ENCODE data around the gene LRRC49.

LRRC49 gene

DNA sequence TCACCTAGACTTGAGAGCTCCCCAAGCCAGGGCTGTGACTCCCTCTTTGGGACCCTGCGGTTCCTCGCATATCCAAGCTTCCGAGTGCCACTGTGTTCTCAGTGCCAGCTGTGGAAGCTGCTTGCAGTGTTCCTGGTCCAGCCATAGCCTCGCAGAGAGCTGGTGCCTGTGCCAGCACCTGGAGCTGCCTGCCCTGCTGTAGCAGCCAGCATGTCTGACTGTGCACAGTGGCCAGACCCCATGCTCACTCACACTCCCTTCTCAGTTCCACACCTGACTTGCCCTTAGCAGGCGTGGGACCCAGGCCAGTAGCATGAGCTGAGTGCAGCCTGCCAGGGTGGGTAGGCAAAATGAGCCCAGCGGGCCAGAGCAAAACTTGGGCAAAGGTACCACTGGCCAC, 25.3 kb downstream of the LRRC49 start:
- no peak for TF ChIP-seq CTCF (IDR thresholded peaks at IDR 0.05; ENCODE audit: low read depth, low read length, poor library complexity, severe bottlenecking)
- no peak for TF ChIP-seq EZH2phosphoT487 (IDR thresholded peaks at IDR 0.05; ENCODE audit: borderline replicate concordance, low read length)
- no peak overlapping the region for H3K27ac ChIP-seq (ENCODE audit: low read depth, low read length)
- peaks cover 2% of the 10 kb centered on the region; the same call in 1 of the 2 replicates for H3K27me3 ChIP-seq (ENCODE audit: control insufficient read depth, low read length)
- no peak overlapping the region for H3K4me3 ChIP-seq (ENCODE audit: low read length)
- H3K9me2 ChIP-seq (replicated peaks; ENCODE audit: control insufficient read depth, low read length), result no peaks in the 10 kb centered on the region
- no peak overlapping the region for H3K4me2 ChIP-seq (ENCODE audit: low read length)
- no peaks in the 10 kb centered on the region for H3K4me1 ChIP-seq (ENCODE audit: control insufficient read depth, low read length)
- no peaks in the 10 kb centered on the region for H3F3A ChIP-seq (ENCODE audit: control insufficient read depth, insufficient read depth)
- peaks cover 3% of the 10 kb centered on the region; the same call in 1 of the 2 replicates for H3K9me3 ChIP-seq (ENCODE audit: control insufficient read depth, insufficient read depth, low read length)
- H4K20me1 ChIP-seq (ENCODE audit: control insufficient read depth, insufficient read depth, low read depth, low read length), result no peaks in the 10 kb centered on the region
- no peaks in the 10 kb centered on the region for H3K36me3 ChIP-seq (ENCODE audit: control insufficient read depth, low read length)
- H3K79me2 ChIP-seq (ENCODE audit: control insufficient read depth, low read length), result no peaks in the 10 kb centered on the region

GRCh38 chr15:70920981-70921696, 28.5 kb downstream of the LRRC49 start:
- Histone ChIP-seq H3K9me3 (ENCODE audit: control insufficient read depth, insufficient read depth, low read length) (peaks cover 3% of the 10 kb centered on the region; the same call in 1 of the 2 replicates), H3K4me1 (ENCODE audit: control insufficient read depth, low read length) (no peaks in the 10 kb centered on the region), H3F3A (ENCODE audit: control insufficient read depth, insufficient read depth) (no peaks in the 10 kb centered on the region), H3K36me3 (ENCODE audit: control insufficient read depth, low read length) (no peaks in the 10 kb centered on the region), H3K9me2 (replicated peaks; ENCODE audit: control insufficient read depth, low read length) (no peaks in the 10 kb centered on the region), H3K4me2 (ENCODE audit: low read length) (no peak overlapping the region), H3K4me3 (ENCODE audit: low read length) (no peak overlapping the region), H4K20me1 (ENCODE audit: control insufficient read depth, insufficient read depth, low read depth, low read length) (no peaks in the 10 kb centered on the region), H3K27me3 (ENCODE audit: control insufficient read depth, low read length) (peaks cover 2% of the 10 kb centered on the region), H3K27ac (ENCODE audit: low read depth, low read length) (no peak overlapping the region), H3K79me2 (ENCODE audit: control insufficient read depth, low read length) (no peaks in the 10 kb centered on the region)
- no peak for TF ChIP-seq CTCF (IDR thresholded peaks at IDR 0.05; ENCODE audit: low read depth, low read length, poor library complexity, severe bottlenecking)
- no peak for TF ChIP-seq EZH2phosphoT487 (IDR thresholded peaks at IDR 0.05; ENCODE audit: borderline replicate concordance, low read length)

DNA sequence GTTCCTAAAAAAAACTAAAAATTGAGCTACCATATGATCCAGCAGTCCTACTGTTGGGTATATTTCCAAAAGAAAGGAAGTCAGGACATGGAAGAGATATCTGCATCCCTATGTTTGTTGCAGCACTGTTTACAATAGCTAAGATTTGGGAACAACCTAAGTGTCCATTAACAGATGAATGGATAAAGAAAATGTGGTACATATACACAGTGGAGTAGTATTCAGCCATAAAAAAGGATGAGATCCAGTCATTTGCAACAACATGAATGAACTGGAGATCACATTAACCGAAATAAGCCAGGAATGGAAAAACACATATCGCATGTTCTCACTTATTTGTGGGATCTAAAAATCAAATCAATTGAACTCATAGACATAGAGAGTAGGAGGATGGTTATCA, 29.5 kb downstream of the LRRC49 start:
- Histone ChIP-seq H3K9me3 (ENCODE audit: control insufficient read depth, insufficient read depth, low read length) (peaks cover 3% of the 10 kb centered on the region; the same call in 1 of the 2 replicates), H3K4me3 (ENCODE audit: low read length) (no peak overlapping the region), H3K27me3 (ENCODE audit: control insufficient read depth, low read length) (peaks cover 2% of the 10 kb centered on the region), H3F3A (ENCODE audit: control insufficient read depth, insufficient read depth) (no peaks in the 10 kb centered on the region), H3K36me3 (ENCODE audit: control insufficient read depth, low read length) (no peaks in the 10 kb centered on the region), H4K20me1 (ENCODE audit: control insufficient read depth, insufficient read depth, low read depth, low read length) (no peaks in the 10 kb centered on the region), H3K79me2 (ENCODE audit: control insufficient read depth, low read length) (no peaks in the 10 kb centered on the region), H3K9me2 (replicated peaks; ENCODE audit: control insufficient read depth, low read length) (no peaks in the 10 kb centered on the region), H3K27ac (ENCODE audit: low read depth, low read length) (no peak overlapping the region), H3K4me1 (ENCODE audit: control insufficient read depth, low read length) (no peaks in the 10 kb centered on the region), H3K4me2 (ENCODE audit: low read length) (no peak overlapping the region)
- TF ChIP-seq CTCF (IDR thresholded peaks at IDR 0.05; ENCODE audit: low read depth, low read length, poor library complexity, severe bottlenecking) (no peak), EZH2phosphoT487 (IDR thresholded peaks at IDR 0.05; ENCODE audit: borderline replicate concordance, low read length) (no peak)
